ENCODE measurements around the gene CCK.

Gene CCK

DNA sequence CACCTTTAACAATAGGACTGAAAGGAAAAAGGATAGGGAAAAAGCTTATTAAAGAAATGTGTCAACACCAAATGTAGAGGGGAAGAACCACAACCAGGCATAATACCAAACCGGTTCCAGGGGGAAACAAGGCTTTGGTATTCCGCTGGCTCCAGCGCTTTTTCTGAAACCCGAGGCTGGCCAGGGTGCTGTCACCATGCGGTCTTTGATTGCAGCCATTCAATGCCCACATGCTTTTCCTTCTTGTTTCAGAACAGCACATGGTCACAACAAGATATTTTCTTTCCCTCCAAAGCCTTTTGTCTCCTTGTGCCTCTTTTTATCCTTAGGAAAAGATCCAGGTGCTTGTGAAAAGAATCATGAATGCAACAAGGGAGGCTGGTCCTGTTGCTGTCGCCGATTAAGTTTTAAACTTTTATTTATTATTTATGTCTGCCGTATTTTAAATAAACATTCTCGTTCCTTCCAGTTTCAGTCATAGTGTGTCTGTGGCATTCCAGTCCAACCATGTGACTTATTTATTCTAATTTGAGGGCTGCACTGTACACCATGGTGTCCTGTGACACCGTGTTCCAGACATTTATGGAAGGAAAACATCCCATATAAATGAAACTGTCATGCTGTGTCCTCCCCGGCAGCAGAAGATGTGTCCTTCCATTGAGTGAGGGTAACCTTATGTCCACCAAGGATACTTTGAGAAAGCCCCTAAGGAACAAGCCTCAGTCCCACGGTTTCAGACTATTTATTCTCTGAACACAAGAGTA lies 41.1 kb downstream of the CCK start:
- no peak for DNase-seq

- DNase-seq: no peak
Observed at GRCh38 chr3:42224178-42224577, 41.8 kb downstream of the CCK start.

DNA sequence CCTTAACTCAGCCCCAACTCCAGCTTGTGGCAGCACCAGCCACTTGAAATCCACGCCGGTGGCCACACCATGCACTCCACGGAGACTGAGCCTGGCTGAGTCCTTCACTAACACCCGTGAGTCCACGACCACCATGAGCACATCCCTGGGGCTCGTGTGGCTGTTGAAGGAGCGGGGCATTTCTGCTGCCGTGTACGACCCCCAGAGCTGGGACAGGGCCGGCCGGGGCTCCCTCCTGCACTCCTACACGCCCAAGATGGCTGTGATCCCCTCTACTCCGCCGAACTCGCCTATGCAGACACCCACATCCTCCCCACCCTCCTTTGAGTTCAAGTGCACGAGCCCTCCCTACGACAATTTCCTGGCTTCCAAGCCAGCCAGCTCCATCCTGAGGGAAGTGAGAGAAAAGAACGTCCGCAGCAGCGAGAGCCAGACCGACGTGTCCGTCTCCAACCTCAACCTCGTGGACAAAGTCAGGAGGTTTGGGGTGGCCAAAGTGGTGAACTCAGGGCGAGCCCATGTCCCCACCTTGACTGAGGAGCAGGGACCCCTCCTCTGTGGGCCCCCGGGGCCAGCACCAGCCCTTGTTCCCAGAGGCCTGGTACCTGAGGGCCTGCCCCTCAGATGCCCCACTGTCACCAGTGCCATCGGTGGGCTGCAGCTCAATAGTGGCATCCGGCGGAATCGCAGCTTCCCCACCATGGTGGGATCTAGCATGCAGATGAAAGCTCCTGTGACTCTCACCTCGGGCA lies 42.9 kb downstream of the CCK start:
- DNase-seq: no peak

GRCh38 chr3:42220436-42221121 lies 45.4 kb downstream of the CCK start:
- no peak for DNase-seq

DNA sequence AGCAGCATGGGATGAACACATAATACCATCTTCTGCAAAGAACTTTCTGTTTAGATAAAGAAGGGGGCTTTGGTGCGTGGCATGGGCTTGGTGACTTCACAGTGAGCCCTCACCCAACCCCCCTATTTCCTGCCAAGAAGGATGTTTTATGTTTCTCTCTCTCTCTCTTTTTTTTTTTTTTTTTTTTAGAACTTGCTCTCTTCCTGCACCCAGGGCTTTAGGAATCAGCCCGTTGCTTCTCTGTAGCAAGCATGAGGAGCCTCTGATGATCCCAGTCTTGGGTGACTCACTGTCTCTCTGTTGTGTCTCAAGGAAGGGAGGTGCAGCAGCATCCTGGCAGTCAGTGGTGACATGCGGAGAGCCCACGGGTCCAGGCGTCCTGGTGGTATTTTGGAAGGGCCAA lies 49.1 kb downstream of the CCK start:
- no peak for DNase-seq

GRCh38 chr3:42216302-42216701 lies 49.7 kb downstream of the CCK start:
- DNase-seq: no peak

GRCh38 chr3:42214565-42215283 lies 51.3 kb downstream of the CCK start:
- DNase-seq: no peak

DNA sequence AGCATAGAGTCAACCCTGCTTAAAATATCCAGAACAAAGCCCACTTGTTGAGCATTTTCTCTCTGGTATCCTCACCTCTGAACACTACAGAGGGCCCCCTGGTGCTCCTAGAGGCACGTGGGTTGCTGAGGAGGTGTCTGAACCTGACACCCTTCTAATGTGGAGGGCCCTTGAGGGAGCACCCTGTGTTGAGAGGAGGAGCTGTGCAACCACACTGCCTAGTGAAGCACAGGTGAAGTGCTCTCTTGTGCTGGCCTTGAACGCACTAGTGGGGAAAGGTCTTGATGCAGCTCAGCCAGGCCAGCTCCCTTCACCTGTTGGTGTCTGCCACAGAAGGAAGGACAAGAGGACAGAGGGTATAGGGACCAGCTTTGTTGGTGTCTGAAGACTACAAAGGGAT lies 51.9 kb downstream of the CCK start:
- DNase-seq: no peak

DNA sequence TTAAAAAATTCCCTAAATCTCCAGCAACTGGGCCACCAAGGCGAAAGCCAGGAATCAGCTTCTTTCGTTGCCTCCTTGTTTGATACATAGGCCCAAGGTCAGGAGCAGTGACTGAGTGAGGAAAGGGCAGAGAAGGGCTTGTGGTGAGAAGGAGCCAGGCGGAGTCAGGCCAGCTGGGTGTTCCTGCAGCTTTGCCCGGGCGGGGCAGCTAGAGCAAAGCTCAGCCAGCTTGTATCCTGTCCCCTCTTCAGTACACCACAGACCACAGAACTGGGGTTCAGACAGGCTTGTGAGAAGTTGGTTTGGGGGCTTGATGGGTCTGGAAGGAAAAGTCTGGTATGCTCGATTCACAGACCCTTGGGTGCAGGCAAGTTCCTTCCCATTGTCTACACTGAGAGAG lies 52.6 kb downstream of the CCK start:
- no peak for DNase-seq

GRCh38 chr3:42210726-42211125 lies 55.3 kb downstream of the CCK start:
- no peak for DNase-seq

- DNase-seq: no peak
Observed at GRCh38 chr3:42209917-42210316, 56.1 kb downstream of the CCK start.

Data from NCI-H82 (cell line).